Right ventricle myocardium superior (tissue), 1 donor: ENCODE data around the gene ASIC2. TPM values are rescaled to one million over a fixed set of nuclear protein-coding genes. Genes with fewer than 3 reads are reported as not detected.

ENCODE experiments used
- ATAC-seq: fragments of 200-7000 bp; cut with Tn5 transposase; one replicate; pipeline ENCODE4 v1.9.1; 2020; ENCODE audit warnings: mild to moderate bottlenecking; ENCODE audit not compliant: poor library complexity
- DNase-seq: peaks from one replicate; pipeline ENCODE4 v3.0.0-alpha.2; 2020
- intact Hi-C: fragments of 100-400 bp; cut with DNase I; formaldehyde crosslinking; loops from one replicate; pipeline ENCODE4 v1.11.2; 2022
- total RNA-seq: library from RNA; stranded (reverse); fragmentation: NEBNext Ultra II Directional; extraction: Animal tissue kit (Norgen Biotek cat#: 25700); gene quantifications from one replicate; pipeline ENCODE4 v1.2.1, GENCODE V29; 2021
- donor health status: DM: no; HTN: yes; CAD: no; lungs with severe emphysema.

ASIC2 gene
- total RNA-seq, 1 donor from 2014 or later: not detected

GRCh38 chr17:33262266-33263123, 30.6 kb downstream of the ASIC2 start:
- ATAC-seq: no peak
- intact Hi-C loops: no loop called here

DNA sequence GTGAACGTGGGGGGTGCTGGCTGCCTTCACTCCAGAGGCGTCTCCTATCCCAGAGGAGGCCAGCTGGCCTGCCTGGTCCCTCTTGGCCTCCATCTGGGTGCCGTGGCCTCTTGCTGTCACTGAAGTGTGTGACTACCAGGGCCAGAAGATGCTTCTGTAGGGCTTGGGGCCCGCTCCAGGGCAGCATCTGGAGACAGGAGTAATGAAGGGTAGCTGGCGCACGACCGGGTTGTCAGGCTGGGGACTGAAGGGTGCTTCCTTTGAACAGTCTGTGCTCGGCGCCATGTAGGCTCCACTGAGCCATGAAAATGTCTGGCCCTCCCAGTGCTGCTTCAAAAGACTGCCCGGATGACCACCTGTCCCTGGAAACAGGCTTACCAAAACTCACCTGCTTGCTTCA, 31.3 kb downstream of the ASIC2 start:
- intact Hi-C loops: no loop called here
- ATAC-seq (no peak), DNase-seq (no peak)

More at GRCh38 chr17:33262266-33263123, 30.6 kb downstream of the ASIC2 start:
- DNase-seq: no peak

GRCh38 chr17:33260638-33261037, 32.5 kb downstream of the ASIC2 start:
- ATAC-seq: no peak
- DNase-seq: no peak
- intact Hi-C loops: no loop called here

DNA sequence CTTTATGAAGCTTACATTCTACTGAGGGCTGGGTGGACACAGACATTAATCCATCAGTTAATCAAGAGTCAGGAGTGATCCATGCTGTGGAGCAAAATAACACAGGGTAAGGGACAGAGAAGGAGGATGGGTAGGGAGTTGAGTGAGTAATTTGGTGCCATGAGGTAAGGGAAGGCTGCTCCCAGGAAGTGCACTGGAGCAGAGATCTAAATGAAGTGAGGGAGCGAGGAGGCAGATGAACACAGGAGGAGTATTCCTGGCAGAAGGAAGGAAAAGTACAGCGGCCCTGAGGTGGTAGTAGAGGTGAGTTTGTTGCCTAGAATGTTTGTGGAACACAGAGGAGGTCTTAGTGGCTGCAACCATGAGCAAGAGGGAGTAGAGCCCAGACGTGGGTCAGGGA, 34.8 kb downstream of the ASIC2 start:
- intact Hi-C loops: no loop called here
- ATAC-seq (no peak), DNase-seq (no peak)

- intact Hi-C loops: no loop called here
- DNase-seq (no peak), ATAC-seq (no peak)
Measured at GRCh38 chr17:33245183-33245582, 47.9 kb downstream of the ASIC2 start.

DNA sequence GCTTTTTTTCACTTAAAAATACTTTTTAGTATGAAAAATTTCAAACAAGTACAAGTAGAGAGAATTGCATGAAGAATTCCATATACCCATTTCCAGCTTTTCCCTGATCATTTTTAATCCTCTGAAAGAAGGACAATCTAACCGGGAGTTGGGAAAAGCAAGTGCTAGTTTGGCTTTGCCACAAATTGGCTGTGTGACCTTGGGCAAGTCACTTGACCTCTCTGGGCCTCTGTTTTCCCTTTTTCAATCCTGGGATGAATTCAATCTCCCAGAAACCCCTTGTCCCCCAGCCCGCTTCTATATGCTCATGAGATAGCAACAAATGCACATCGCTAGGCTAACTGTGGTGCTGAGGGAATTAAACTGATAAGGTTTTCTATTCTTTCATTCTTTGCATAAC, 49.4 kb downstream of the ASIC2 start:
- intact Hi-C loops: no loop called here
- ATAC-seq (no peak), DNase-seq (no peak)

DNA sequence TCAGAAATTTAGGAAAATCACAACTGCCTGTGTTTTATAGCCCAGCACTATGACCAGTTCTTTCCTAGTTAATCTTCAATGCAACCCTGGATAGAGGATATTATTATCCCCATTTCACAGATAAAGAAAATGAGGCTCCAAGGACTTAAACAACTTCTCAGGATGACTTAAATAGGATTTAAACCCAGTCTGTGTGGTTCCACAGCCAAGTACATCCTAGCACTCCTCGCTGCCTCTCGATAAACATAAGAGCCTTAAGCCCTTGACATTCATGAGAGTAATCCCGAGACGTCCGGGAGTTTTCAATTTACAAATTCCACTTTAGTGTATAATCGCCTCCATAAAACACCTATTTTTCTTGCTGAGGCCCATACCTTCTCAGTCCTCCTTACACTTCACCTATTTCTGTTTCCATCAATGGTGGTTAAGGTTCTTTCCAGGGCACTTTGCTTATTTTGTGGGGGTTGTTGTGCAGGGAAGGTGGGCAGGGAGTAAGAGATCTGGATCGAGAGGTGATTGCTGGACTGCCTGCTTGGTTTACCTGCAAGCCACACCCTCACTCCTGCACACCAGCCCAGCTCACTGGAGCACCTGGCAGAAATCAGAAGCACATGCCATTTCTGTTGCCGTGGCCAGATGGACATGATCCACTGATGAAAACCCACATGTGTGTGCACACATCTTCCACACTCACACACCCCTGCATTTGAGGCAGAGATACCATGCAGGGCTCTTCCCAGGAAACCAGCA, 50.5 kb downstream of the ASIC2 start:
- ATAC-seq: no peak
- intact Hi-C loops: no loop called here
- no peak for DNase-seq

DNA sequence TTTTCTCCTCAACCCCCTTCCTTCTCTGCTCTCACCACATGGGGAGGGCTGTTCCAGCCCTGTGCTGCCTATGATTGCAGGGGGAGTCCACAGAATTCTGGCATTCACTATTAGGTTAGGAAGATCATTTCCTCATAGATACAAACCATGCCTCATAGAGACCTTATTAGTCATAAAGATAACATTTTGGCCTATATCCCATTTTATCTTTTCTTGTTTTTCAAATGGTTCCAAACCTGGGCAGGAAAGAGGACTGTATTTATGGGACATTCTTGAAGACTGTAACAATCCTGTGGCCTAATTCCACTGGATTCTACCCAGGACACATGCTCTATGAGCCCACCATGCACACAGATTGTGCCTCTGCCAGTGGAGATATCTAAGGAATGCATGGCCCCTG, 51.7 kb downstream of the ASIC2 start:
- DNase-seq: no peak
- intact Hi-C loops: no loop called here
- no peak for ATAC-seq

- intact Hi-C loops: no loop called here
- no peak for DNase-seq
- no peak for ATAC-seq
Measured at GRCh38 chr17:33240362-33240761, 52.7 kb downstream of the ASIC2 start.

GRCh38 chr17:33239702-33240101, 53.4 kb downstream of the ASIC2 start:
- no peak for ATAC-seq
- intact Hi-C loops: no loop called here
- no peak for DNase-seq

GRCh38 chr17:33234930-33235685, 58.0 kb downstream of the ASIC2 start:
- intact Hi-C loops: no loop called here
- peak; percentile 66 for DNase-seq
- peak; percentile 94 for ATAC-seq

- DNase-seq (no peak), ATAC-seq (no peak)
- intact Hi-C loops: no loop called here
Measured at GRCh38 chr17:33234233-33234632, 58.9 kb downstream of the ASIC2 start.

DNA sequence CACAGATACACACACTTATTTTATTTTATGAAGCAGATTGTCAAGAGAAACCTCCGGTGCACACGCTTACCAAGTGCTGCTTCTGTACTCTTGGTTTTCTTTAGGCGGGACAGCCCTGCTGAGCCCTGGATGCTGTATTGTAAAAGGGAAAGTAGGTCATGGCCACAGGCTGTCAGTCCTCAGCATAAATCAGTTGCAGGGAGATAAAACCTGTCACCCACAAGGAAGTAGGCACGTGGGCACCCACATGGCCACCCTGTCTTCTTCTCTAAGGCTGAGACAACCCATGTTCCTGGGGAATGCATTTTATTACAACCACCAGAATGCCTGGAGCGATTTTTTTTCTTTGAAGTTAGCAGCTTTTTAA, 59.3 kb downstream of the ASIC2 start:
- intact Hi-C loops: no loop called here
- peak; percentile 84 for ATAC-seq
- no peak for DNase-seq

- DNase-seq (no peak), ATAC-seq (no peak)
- intact Hi-C loops: no loop called here
Measured at GRCh38 chr17:33229499-33229898, 63.6 kb downstream of the ASIC2 start.

- ATAC-seq: no peak
- intact Hi-C loops: no loop called here
- no peak for DNase-seq
Measured at GRCh38 chr17:33229028-33229427, 64.1 kb downstream of the ASIC2 start.

GRCh38 chr17:33228548-33228947, 64.5 kb downstream of the ASIC2 start:
- DNase-seq (no peak), ATAC-seq (peak; percentile 64)
- intact Hi-C loops: no loop called here

DNA sequence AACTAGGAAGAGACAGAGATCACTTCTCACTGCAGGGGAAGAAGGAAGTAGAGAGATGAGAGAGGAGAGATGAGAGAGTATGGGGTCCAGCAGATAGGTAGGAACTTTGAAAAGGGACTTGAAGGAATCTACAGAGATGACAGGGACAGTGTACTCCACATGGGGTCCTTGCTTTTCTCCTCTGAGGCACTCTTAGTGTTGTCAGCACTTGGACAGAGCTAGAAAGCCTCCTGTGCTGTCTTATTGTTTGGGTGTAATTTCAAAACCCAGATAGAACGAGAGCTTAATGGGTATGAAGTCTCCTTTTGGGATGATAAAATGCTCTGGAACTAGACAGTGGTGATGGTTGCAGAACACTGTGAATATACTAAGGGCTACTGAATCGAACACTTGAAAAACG, 65.2 kb downstream of the ASIC2 start:
- no peak for ATAC-seq
- DNase-seq: no peak
- intact Hi-C loops: no loop called here

DNA sequence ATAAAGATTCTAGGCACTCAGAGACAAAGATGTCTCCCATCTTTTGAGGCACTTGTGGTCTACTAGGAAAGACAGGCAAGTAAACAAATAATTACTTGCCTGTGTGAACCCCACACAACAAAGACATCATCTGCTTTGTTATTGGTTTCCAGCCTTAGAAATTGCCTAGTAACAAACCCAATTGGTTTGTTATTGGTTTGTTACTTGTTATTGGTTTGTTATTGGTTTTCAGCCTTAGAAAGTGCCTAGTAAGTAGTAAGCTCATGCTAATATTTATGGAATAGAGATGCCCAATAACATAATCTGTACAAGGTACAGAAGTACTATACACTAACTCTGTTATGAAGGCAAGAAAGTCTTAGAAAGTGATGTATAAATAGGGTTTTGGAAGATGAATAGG, 67.1 kb downstream of the ASIC2 start:
- intact Hi-C loops: no loop called here
- no peak for ATAC-seq
- DNase-seq: no peak

DNA sequence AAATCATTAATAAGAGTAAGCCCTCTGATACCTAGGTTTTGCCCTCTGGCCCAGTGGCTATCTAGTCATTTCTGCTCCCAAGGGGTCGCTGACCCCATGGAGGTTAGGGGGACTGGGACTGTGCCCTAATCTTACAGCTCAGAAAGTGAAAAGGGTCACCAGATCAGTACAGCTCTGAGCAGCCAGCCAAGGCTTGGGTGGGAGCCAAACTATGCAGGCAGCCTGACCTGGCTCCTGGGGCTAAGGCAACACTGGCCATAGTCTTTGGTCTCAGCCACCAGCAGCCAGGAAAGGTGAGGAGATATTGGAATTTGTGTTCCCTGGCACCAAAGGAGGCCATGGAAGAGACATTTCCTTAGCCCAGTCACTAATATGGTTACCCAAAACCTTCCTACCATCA, 67.6 kb downstream of the ASIC2 start:
- DNase-seq: peak; percentile 52
- peak; percentile 43 for ATAC-seq
- intact Hi-C loops: no loop called here

- intact Hi-C loops: no loop called here
- ATAC-seq (no peak), DNase-seq (no peak)
Measured at GRCh38 chr17:33220036-33220435, 73.1 kb downstream of the ASIC2 start.
